Measurements from ENCODE around the gene CHAT.
A peak's percentile ranks its signal among the peaks of the same experiment; 100 is the strongest.

Gene CHAT

DNA sequence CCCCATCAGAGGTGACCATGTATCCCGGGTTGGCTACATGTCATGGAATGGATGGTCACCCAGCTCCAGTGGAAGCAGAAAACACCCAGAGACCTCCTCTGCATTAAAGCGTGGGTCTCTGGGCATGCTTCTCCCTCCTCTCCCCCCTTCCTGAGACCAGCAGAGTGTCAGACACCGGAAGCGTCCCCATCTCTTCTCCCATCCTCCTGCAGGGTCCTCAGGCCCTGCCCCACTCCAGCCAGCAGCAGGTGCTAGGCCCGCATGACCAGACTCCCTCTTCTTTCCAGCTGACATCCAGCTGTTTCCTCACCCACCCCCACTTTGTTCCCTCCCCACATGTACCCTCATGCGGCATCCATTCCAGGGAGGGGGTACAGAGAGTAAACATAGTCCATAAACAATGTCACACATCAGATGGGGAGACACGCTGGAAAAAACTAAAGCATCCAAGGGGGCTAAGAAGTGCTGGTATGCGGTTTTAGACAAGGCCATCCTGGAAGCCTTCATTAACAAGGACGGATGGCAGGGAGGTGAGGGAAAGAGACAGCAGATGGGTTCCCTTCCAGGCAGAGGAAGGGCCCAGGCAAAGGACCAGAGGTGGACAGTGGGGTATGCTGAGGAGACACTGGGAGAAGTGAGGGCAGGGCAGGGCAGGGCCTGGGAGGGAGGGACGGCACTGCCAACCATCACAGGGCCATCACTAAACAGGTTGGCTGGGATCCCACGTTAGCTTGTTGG lies 16.2 kb upstream of the CHAT start:
- no peak for DNase-seq

DNA sequence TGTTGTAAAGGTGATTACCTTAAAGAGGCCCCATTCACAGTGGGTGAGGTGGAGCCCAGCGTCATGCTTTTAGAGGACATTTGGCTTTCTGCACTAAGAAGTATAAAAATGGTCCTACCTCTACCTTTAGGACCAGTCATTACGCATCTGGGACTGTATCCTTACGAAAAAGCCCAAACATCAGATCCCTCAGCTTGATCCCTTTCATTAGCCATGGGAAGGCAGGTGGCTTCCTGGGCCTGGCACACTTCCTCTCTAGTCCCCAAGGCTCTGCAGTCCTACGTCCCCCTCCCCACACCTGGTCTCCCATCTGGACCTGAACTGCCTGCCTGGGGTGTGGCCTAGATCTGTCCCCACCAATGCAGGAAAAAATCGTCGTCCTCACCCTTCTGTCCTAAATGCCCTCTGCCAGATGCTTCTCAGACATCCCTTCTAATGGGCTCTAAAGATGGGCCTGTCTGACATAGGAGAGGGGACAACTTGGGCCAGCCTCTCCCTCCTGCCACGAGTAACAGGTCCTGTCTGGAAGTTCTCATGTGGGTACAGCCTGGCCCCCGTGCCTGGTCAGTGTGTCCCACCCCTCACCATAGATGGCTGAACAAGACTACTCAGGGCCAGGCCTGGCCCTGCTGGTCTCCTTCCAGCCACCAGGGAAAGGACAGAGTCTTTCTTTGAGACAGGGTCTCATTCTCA lies 15.5 kb upstream of the CHAT start:
- no peak for DNase-seq

GRCh38 chr10:49598986-49599385 lies 14.9 kb upstream of the CHAT start:
- DNase-seq = no peak

DNA sequence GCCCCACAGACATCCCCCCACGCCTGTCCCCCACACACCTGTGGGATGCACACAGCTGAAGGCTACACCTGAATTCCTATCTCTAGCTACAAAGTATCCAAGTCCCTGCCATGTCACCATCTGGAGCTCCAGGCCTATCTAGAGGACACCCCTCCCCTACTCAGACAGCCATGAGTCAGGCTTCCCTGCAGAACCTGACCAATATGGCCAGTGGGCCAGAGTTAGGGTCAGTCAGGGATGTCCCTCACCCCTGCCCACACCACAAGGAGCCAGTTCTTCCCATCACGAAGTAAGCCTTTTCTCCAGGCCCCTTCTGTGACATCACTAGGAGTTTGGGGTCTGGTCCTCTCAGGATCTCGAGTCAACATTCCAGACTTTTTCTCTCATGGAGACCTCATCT lies 14.3 kb upstream of the CHAT start:
- DNase-seq = no peak

DNA sequence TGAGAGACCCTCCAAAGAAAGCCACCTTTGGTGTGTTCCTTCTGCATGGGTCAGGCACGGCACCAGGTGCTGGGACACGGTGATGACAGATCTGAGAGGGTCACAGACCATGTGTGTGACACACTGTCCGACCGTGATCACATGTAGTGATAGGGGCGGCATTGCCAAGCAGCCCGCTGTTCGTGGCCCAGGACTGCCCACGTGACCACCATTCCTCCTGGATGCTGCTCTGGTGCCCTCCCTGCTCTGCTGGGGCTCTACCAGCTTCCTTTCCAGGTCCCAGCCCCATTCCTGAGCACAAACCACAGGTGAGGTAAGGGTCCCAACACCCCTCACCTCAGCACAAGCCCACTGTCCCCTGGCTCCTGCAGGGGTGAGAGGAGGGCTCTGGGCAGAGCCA lies 13.8 kb upstream of the CHAT start:
- DNase-seq = no peak

DNA sequence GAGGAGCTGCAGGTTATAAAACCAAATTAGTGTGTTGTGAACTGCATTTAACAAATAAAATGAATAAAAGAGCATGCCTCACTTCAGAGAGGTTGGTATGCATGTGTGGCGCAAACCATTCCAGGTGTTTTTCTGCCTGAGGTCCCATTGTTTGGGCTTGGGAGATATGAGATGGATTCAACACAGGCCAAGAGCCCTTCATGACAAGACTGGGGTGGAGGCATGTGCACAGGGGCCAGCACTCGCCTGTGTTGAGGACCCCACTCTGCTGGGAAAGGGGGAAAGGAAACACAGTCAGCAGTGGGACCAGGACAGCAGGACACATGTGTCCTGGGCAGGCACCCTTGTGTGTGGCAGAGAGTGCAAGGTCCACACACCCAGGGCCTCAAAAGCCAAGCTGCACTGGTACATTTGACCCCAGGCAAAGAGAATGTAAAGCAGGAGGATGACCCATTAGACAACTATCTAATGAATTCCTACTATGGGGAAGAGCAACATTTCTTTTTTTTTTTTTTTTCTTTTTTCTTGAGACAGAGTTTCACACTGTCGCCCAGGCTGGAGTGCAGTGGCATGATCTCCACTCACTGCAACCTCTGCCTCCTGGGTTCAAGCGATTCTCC lies 12.9 kb upstream of the CHAT start:
- no peak for DNase-seq

DNA sequence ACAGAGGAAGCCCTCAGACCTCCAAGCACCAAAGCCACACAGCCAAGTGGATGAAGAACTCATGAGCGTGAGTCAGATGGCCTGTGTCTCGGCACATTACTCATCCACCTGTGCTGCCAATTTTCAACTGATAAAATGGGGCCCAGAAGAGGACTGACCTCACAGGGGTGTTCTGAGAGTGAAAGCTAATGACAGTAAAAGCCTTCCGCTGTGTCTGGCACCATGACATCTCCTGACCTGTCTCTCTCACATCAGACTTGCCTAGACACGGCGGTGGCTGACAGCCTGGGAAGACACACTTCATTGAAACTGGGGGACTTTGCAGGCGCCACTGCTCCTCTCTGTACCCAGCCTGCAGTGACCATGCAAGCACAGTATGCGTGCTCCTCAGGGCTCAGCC lies 12.0 kb upstream of the CHAT start:
- no peak for DNase-seq

- DNase-seq = no peak
These were observed 11.3 kb upstream of the CHAT start for GRCh38 chr10:49602380-49603023.

DNA sequence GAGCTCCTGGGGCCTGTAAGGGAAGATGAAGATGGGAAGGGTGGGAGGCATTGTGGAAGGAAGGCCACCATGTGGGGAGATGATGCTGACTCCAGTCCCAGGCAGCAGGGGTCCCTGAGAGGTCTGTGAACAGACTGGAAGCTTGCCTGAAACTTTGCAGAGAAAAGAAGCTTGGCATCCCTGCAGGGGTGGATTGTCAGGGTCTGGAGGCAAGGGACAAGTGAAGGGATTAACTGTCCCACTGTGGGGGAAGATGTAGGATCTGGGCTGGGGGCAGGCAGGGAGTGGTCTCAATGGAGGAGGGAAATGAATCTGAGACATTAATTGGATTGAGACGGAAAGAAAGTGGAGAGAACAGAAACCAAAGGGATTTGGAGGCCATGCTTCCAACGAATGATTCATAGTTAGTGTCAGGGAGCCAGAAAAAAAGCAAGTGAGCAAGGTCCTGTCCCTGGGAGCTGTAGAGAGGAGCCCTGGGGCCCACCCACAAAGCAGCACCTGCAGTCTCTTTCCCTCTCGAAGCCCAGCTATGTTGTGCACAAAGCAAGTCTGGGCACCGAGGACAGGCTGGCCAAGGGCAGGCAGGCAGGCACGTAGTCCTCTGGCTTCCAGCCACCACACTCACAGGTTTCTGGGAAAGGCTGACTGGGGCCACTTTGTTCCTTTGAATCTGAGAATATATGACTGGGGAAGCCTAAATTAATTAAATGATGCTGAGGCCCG lies 8.5 kb upstream of the CHAT start:
- DNase-seq = no peak

- no peak for DNase-seq
These were observed 7.8 kb upstream of the CHAT start for GRCh38 chr10:49605939-49606509.

GRCh38 chr10:49606981-49607535 lies 6.8 kb upstream of the CHAT start:
- peak; percentile 77 for DNase-seq

- no peak for DNase-seq
These were observed 5.5 kb upstream of the CHAT start for GRCh38 chr10:49608166-49609005.

DNA sequence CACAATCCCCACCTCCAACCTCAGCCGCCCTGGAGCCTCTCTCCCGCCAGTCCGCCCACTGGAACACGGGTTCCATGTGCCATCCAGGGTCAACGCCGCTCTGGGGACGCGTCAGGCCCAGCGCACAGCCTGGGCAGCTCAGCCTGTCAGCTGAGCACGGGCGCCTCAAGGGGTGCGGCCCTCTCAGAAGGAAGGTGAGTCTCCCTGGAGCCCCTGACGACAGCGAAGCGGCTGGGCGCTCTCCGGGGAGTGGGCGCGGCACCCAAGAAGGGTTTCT lies 4.9 kb upstream of the CHAT start:
- peak; percentile 55 for DNase-seq

DNA sequence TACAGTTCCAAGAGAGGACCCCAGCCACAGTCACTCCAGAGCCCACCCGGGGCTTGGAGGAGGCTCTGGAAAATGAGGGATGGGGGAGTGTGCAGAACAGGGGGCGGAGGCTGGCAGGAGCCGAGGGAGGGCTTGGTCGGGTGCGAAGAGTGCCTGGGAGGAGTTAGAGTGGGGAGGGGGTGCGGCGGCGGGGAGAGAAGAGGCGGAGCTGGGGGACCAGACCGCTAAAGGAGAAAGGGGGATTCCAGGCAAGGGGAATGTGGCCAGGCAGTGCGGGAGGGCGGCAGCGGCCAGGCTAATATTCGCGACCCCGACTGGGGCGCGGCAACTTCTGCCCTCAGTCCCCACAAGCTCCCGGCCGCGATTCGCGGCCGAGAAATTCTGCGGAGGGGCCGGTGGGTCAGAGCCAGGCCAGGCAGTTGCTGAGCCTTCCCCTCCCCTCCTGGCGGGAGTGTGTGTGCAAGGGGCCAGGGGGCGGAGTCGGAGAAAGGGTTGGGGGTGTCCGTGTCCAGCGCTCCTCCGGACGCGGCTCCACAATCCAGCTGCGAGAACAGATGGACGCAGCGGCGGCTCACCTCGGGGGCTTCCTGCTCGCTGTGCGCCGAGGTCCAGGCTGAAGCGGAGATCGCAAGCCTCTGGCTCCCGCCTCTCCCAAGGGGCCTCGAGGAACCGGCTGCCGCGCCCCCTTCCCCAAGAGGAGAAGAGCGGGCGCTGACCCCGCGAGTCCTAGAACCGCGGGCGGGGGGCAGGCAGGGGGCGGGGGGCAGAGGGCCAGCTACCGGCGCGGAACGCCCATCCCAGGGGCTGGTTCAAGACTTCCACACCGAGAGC lies 4.3 kb upstream of the CHAT start:
- peak; percentile 71 for DNase-seq

DNA sequence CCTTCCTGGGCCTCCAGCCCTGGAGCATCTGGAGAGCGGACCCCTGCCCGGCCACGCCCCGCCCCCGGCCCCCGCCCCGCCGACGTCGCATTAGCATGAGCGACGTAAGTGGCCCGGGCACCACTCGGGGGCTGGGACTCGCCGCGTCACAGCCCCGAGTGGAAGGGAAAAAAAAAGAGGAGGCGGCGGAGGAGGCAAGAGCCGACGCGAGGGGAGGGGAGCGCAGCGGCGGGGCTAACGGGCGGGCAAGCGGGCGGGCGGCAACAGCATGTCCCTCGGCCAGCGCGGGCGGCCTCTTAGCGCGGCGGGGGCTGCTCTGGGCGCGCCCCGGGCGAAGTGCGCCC lies 3.8 kb upstream of the CHAT start, which contains the start of gene SLC18A3:
Gene SLC18A3, plus strand, starts transcription at position 197 of the 344 bp plus-strand sequence. CDS start 431 bp downstream, outside the sequence.
- DNase-seq = no peak

- no peak for DNase-seq
These were observed 3.2 kb upstream of the CHAT start for GRCh38 chr10:49610458-49611165.

GRCh38 chr10:49611166-49611815 lies 2.5 kb upstream of the CHAT start:
- peak; percentile 67 for DNase-seq

DNA sequence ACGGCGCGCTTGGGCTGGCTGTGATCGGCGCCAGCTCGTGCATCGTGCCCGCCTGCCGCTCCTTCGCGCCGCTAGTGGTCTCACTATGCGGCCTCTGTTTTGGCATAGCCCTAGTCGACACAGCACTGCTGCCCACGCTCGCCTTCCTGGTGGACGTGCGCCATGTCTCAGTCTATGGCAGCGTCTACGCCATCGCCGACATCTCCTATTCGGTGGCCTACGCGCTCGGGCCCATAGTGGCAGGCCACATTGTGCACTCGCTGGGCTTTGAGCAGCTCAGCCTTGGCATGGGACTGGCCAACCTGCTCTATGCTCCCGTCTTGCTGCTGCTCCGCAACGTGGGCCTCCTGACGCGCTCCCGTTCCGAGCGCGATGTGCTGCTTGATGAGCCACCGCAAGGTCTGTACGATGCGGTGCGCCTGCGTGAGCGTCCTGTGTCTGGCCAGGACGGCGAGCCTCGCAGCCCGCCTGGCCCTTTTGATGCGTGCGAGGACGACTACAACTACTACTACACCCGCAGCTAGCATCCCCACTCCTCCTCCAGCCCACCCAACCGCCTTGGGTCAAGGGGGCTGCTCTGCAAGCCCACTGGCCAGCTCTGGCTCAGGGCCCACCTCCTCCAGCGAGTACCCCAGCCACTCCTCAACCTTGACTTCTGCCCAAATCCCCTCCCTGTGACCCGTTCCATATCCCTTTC lies 1.9 kb upstream of the CHAT start:
- peak; percentile 58 for DNase-seq
